HG03460 (cell line): ENCODE measurements around the gene ZNG1C.
"Not testable (repeated sequence)": the region's sequence is repeated elsewhere in the genome, so short reads cannot be mapped to it uniquely, and the experiment has no call there.

Experiments
- ATAC-seq: cut with Tn5 transposase; IDR thresholded peaks from one replicate; pipeline ENCODE4 v1.9.1; 2021; ENCODE audit not compliant: unreplicated experiment

ZNG1C gene

GRCh38 chr9:68342265-68343025 is 100.7 kb downstream of the ZNG1C start:
- ATAC-seq = peak; percentile 78

- not testable (repeated sequence) for ATAC-seq
Observed at GRCh38 chr9:68343242-68343641, 101.5 kb downstream of the ZNG1C start.

GRCh38 chr9:68343992-68344391 is 102.2 kb downstream of the ZNG1C start:
- ATAC-seq = not testable (repeated sequence)
